Middle frontal gyrus (tissue), 1 donor: ENCODE measurements around the gene UQCR11.

Experiments
- DNase-seq: peaks from one replicate; pipeline ENCODE4 v3.0.0-alpha.2; 2015; ENCODE audit warnings: low spot score; ENCODE audit errors: extremely low spot score

UQCR11 gene

GRCh38 chr19:1616875-1617274, 11.6 kb upstream of the UQCR11 start:
- DNase-seq, result no peak

- no peak for DNase-seq
Observed at GRCh38 chr19:1616396-1616795, 11.1 kb upstream of the UQCR11 start.

GRCh38 chr19:1615156-1615765, 10.0 kb upstream of the UQCR11 start:
- no peak for DNase-seq

- DNase-seq, result no peak
Observed at GRCh38 chr19:1613808-1614570, 8.7 kb upstream of the UQCR11 start.

GRCh38 chr19:1613146-1613545, 7.9 kb upstream of the UQCR11 start:
- no peak for DNase-seq

- DNase-seq, result no peak
Observed at GRCh38 chr19:1612114-1613086, 7.1 kb upstream of the UQCR11 start.

- no peak for DNase-seq
Observed at GRCh38 chr19:1611353-1611752, 6.1 kb upstream of the UQCR11 start.

- DNase-seq, result no peak
Observed at GRCh38 chr19:1610579-1610978, 5.3 kb upstream of the UQCR11 start.

- DNase-seq, result no peak
Observed at GRCh38 chr19:1609680-1610474, 4.6 kb upstream of the UQCR11 start.

- DNase-seq, result no peak
Observed at GRCh38 chr19:1609103-1609396, 3.8 kb upstream of the UQCR11 start.

GRCh38 chr19:1608359-1609102, 3.3 kb upstream of the UQCR11 start:
- DNase-seq, result no peak

GRCh38 chr19:1606138-1606651, 933 bp upstream of the UQCR11 start:
- no peak for DNase-seq

- no peak for DNase-seq
Observed at GRCh38 chr19:1602091-1602707, 3.1 kb downstream of the UQCR11 start.

- DNase-seq, result no peak
Observed at GRCh38 chr19:1601613-1602064, 3.6 kb downstream of the UQCR11 start.

GRCh38 chr19:1599460-1599846, 5.8 kb downstream of the UQCR11 start:
- DNase-seq, result no peak

- DNase-seq, result no peak
Observed at GRCh38 chr19:1598777-1599459, 6.3 kb downstream of the UQCR11 start.

- DNase-seq, result no peak
Observed at GRCh38 chr19:1593501-1593772, 11.8 kb downstream of the UQCR11 start.

GRCh38 chr19:1592755-1593500, 12.3 kb downstream of the UQCR11 start, which contains the start of gene MBD3:
MBD3 (minus strand) TSS chr19:1592865; CDS start chr19:1592631, 234 bp downstream.
- peak; percentile 83 for DNase-seq
